HEK293 (cell line): ENCODE data around the gene HK3.

Experiments used
- CTCF ChIA-PET: fragments of 350-600 bp; formaldehyde crosslinking; extraction: SDS; loops from one replicate; lab custom pipeline; 2021; ENCODE audit warnings: antibody characterized with exemption; lab: Yijun Ruan, JAX
- POLR2A ChIA-PET: fragments of 300-600 bp; formaldehyde crosslinking; extraction: SDS; loops from one replicate; lab custom pipeline; 2020; ENCODE audit warnings: antibody characterized with exemption, inconsistent platforms; lab: Yijun Ruan, JAX
- H3K27ac ChIP-seq: fragments of 200-500 bp; sonication (Bioruptor generic); 2 replicates; pipeline ENCODE4 v1.5.1; 2014; ENCODE audit warnings: low read depth, low read length, control low read depth, inconsistent platforms; ENCODE audit errors: extremely low read depth
- H3K36me3 ChIP-seq, 2 experiments: fragments of 200-500 bp in 1 of 2; sonication (Bioruptor generic) in 1 of 2; 1 replicate in 1 of 2; 2 replicates in 1 of 2; pipeline ENCODE4 v1.5.1; 2014 to 2017; ENCODE audit warnings: inconsistent platforms in 2 of 2, low read length in 2 of 2; ENCODE audit not compliant: control insufficient read depth in 2 of 2, insufficient read depth in 1 of 2
- H3K4me1 ChIP-seq: fragments of 200-500 bp; sonication (Bioruptor generic); 2 replicates; pipeline ENCODE4 v1.5.1; 2014; ENCODE audit warnings: mild to moderate bottlenecking, low read length, inconsistent platforms; ENCODE audit not compliant: control insufficient read depth, insufficient read depth
- H3K4me3 ChIP-seq: 2 replicates; pipeline ENCODE4 v1.5.1; 2011; ENCODE audit warnings: low read depth, mild to moderate bottlenecking, control low read depth, low read length, moderate library complexity
- H3K9me3 ChIP-seq: fragments of 200-500 bp; sonication (Bioruptor generic); 2 replicates; pipeline ENCODE4 v1.5.1; 2014; ENCODE audit warnings: low read depth, low read length, inconsistent platforms; ENCODE audit not compliant: control insufficient read depth, insufficient read depth
- CTCF ChIP-seq: fragments of 450-650 bp; formaldehyde crosslinking; IDR thresholded peaks from 2 replicates; pipeline ENCODE4 v1.5.1; 2016; ENCODE audit warnings: missing biosample characterization, missing genetic modification characterization
- GLIS1 ChIP-seq: fragments of 450-650 bp; formaldehyde crosslinking; IDR thresholded peaks from 2 replicates; pipeline ENCODE4 v1.5.1; 2016; ENCODE audit warnings: missing biosample characterization, missing genetic modification characterization
- GLIS2 ChIP-seq: fragments of 450-650 bp; formaldehyde crosslinking; IDR thresholded peaks from 2 replicates; pipeline ENCODE4 v1.5.1; 2016; ENCODE audit warnings: missing biosample characterization, missing genetic modification characterization
- HOXA7 ChIP-seq: sonication (generic); formaldehyde crosslinking; IDR thresholded peaks from 2 replicates; pipeline ENCODE4 v1.8.1; 2022; ENCODE audit warnings: missing genetic modification reagents, borderline replicate concordance
- KLF1 ChIP-seq: fragments of 450-650 bp; formaldehyde crosslinking; IDR thresholded peaks from 2 replicates; pipeline ENCODE4 v1.5.1; 2016; ENCODE audit warnings: missing biosample characterization, missing genetic modification characterization
- KLF16 ChIP-seq: fragments of 450-650 bp; formaldehyde crosslinking; IDR thresholded peaks from 2 replicates; pipeline ENCODE4 v1.5.1; 2017; ENCODE audit warnings: missing biosample characterization, missing genetic modification characterization
- KLF17 ChIP-seq: fragments of 450-650 bp; formaldehyde crosslinking; IDR thresholded peaks from 2 replicates; pipeline ENCODE4 v1.5.1; 2016; ENCODE audit warnings: missing biosample characterization, missing genetic modification characterization
- YY1 ChIP-seq: fragments of 450-650 bp; formaldehyde crosslinking; IDR thresholded peaks from 2 replicates; pipeline ENCODE4 v1.5.1; 2018; ENCODE audit warnings: missing biosample characterization, missing genetic modification characterization
- ZBTB48 ChIP-seq: fragments of 450-650 bp; formaldehyde crosslinking; IDR thresholded peaks from 2 replicates; pipeline ENCODE4 v1.5.1; 2016; ENCODE audit warnings: missing biosample characterization, missing genetic modification characterization
- ZFP41 ChIP-seq: fragments of 450-650 bp; formaldehyde crosslinking; IDR thresholded peaks from 2 replicates; pipeline ENCODE4 v1.5.1; 2016; ENCODE audit warnings: missing biosample characterization, missing genetic modification characterization, borderline replicate concordance
- ZNF169 ChIP-seq: fragments of 450-650 bp; formaldehyde crosslinking; IDR thresholded peaks from 2 replicates; pipeline ENCODE4 v1.5.1; 2016; ENCODE audit warnings: missing biosample characterization, missing genetic modification characterization
- ZNF221 ChIP-seq: fragments of 450-650 bp; formaldehyde crosslinking; IDR thresholded peaks from 2 replicates; pipeline ENCODE4 v1.5.1; 2017; ENCODE audit warnings: missing biosample characterization, missing genetic modification characterization, borderline replicate concordance
- ZNF266 ChIP-seq: fragments of 450-650 bp; formaldehyde crosslinking; IDR thresholded peaks from 2 replicates; pipeline ENCODE4 v1.5.1; 2016; ENCODE audit warnings: missing biosample characterization, missing genetic modification characterization, low read depth
- ZNF335 ChIP-seq: fragments of 450-650 bp; formaldehyde crosslinking; conservative IDR thresholded peaks from 2 replicates; pipeline ENCODE4 v1.5.1; 2016; ENCODE audit warnings: missing biosample characterization, missing genetic modification characterization
- ZNF623 ChIP-seq: fragments of 450-650 bp; formaldehyde crosslinking; IDR thresholded peaks from 2 replicates; pipeline ENCODE4 v1.5.1; 2016; ENCODE audit warnings: missing biosample characterization, missing genetic modification characterization
- ZNF629 ChIP-seq: fragments of 450-650 bp; formaldehyde crosslinking; IDR thresholded peaks from 2 replicates; pipeline ENCODE4 v1.5.1; 2017; ENCODE audit warnings: missing biosample characterization, missing genetic modification characterization
- ZNF645 ChIP-seq: fragments of 450-650 bp; formaldehyde crosslinking; IDR thresholded peaks from 2 replicates; pipeline ENCODE4; 2016; ENCODE audit warnings: missing biosample characterization, missing genetic modification characterization
- ZNF677 ChIP-seq: fragments of 450-650 bp; IDR thresholded peaks from 2 replicates; pipeline ENCODE4 v1.5.0; 2018; ENCODE audit warnings: missing biosample characterization, mild to moderate bottlenecking, missing genetic modification characterization, moderate library complexity
- ZNF707 ChIP-seq: fragments of 450-650 bp; formaldehyde crosslinking; IDR thresholded peaks from 2 replicates; pipeline ENCODE4 v1.5.1; 2016; ENCODE audit warnings: missing biosample characterization, missing genetic modification characterization

Gene HK3

GRCh38 chr5:176870110-176870591 lies 29.0 kb downstream of the HK3 start (continued):
- TF ChIP-seq CTCF (peak; percentile 88), KLF16 (no peak), ZNF623 (tag by site-specific recombination) (no peak), HOXA7 (no peak), KLF1 (tag by site-specific recombination) (peak; percentile 13; the same call in 1 of the 2 replicates), GLIS2 (tag by site-specific recombination) (0 out of 2 replicates have a peak, but pooled peaks have one; percentile 14), ZFP41 (tag by site-specific recombination) (no peak), ZNF629 (tag by site-specific recombination) (peak; percentile 94), YY1 (tag by site-specific recombination) (no peak), ZNF169 (tag by site-specific recombination) (0 out of 2 replicates have a peak, but pooled peaks have one; percentile 13), ZNF335 (peak; percentile 28; the same call in 1 of the 2 replicates), ZNF266 (no peak)

- no peaks in the 10 kb centered on the region for H3K9me3 ChIP-seq
- no peaks in the 10 kb centered on the region for H3K4me1 ChIP-seq
- no peak for TF ChIP-seq ZNF221 (tag by site-specific recombination)
- TF ChIP-seq KLF1 (tag by site-specific recombination) = no peak
- TF ChIP-seq YY1 (tag by site-specific recombination) = no peak
- TF ChIP-seq ZNF677 (tag by site-specific recombination) = no peak
- TF ChIP-seq ZBTB48 (tag by site-specific recombination) = 0 out of 2 replicates have a peak, but pooled peaks have one; percentile 44
- TF ChIP-seq GLIS1 (tag by site-specific recombination) = no peak
- no peaks in the 10 kb centered on the region for H3K36me3 ChIP-seq
- CTCF ChIA-PET = interaction anchor here (1.0 to 1.1 kb wide), 2 partner anchors 96 to 118 kb away, joined by 3 to 4 read pairs; no protein-coding TSS in a partner anchor
- POLR2A ChIA-PET = no interaction called here
- H3K27ac ChIP-seq = no peak overlapping the region
- H3K4me3 ChIP-seq = no peak overlapping the region
Observed at GRCh38 chr5:176869501-176870109, 29.5 kb downstream of the HK3 start.

- no peaks in the 10 kb centered on the region for H3K9me3 ChIP-seq
- TF ChIP-seq ZNF707 (tag by site-specific recombination) = no peak
- TF ChIP-seq KLF17 (tag by site-specific recombination) = no peak
- TF ChIP-seq ZNF645 = no peak
- no peaks in the 10 kb centered on the region for H3K4me1 ChIP-seq
- H3K4me3 ChIP-seq = no peak overlapping the region
- H3K27ac ChIP-seq = no peak overlapping the region
- POLR2A ChIA-PET = no interaction called here
- no peaks in the 10 kb centered on the region for H3K36me3 ChIP-seq
- CTCF ChIA-PET = no interaction called here
Observed at GRCh38 chr5:176868731-176869130, 30.4 kb downstream of the HK3 start.
